Measurements from ENCODE around the gene CEP135.
"Not testable (repeated sequence)": the region's sequence is repeated elsewhere in the genome, so short reads cannot be mapped to it uniquely, and the experiment has no call there.

CEP135 gene

GRCh38 chr4:56026596-56026995 lies 77.9 kb downstream of the CEP135 start:
- DNase-seq: no peak

- DNase-seq: no peak
Observed at GRCh38 chr4:56028165-56028564, 79.4 kb downstream of the CEP135 start.

GRCh38 chr4:56038487-56039162 lies 89.9 kb downstream of the CEP135 start:
- DNase-seq: no peak

- DNase-seq: no peak
Observed at GRCh38 chr4:56040842-56041241, 92.1 kb downstream of the CEP135 start.

- no peak for DNase-seq
Observed at GRCh38 chr4:56042225-56042624, 93.5 kb downstream of the CEP135 start.

GRCh38 chr4:56048383-56048701 lies 99.6 kb downstream of the CEP135 start:
- peak; percentile 17 to 20 for DNase-seq

GRCh38 chr4:56048702-56049431 lies 100.1 kb downstream of the CEP135 start:
- DNase-seq: peak; percentile 45 to 60

GRCh38 chr4:56050625-56051024 lies 101.9 kb downstream of the CEP135 start:
- DNase-seq: no peak

GRCh38 chr4:56051029-56051709 lies 102.4 kb downstream of the CEP135 start:
- no peak for DNase-seq

- DNase-seq: no peak
Observed at GRCh38 chr4:56051710-56052075, 102.9 kb downstream of the CEP135 start.

GRCh38 chr4:56052481-56052880 lies 103.7 kb downstream of the CEP135 start:
- no peak for DNase-seq

GRCh38 chr4:56052966-56053365 lies 104.2 kb downstream of the CEP135 start:
- no peak for DNase-seq

GRCh38 chr4:56055027-56055977 lies 106.6 kb downstream of the CEP135 start:
- DNase-seq: no peak

- DNase-seq: no peak
Observed at GRCh38 chr4:56055991-56056390, 107.2 kb downstream of the CEP135 start.

- DNase-seq: no peak
Observed at GRCh38 chr4:56058555-56058954, 109.8 kb downstream of the CEP135 start.

GRCh38 chr4:56060036-56060435 lies 111.3 kb downstream of the CEP135 start:
- DNase-seq: no peak

GRCh38 chr4:56062106-56062505 lies 113.4 kb downstream of the CEP135 start:
- DNase-seq: no peak

- peak in 1 of 2 donors; percentile 9 for DNase-seq
Observed at GRCh38 chr4:56062526-56063145, 113.9 kb downstream of the CEP135 start.

GRCh38 chr4:56066493-56066892 lies 117.7 kb downstream of the CEP135 start:
- DNase-seq: no peak

GRCh38 chr4:56067826-56068225 lies 119.1 kb downstream of the CEP135 start:
- DNase-seq: no peak

- not testable (repeated sequence) for DNase-seq
Observed at GRCh38 chr4:56072730-56073129, 124.0 kb downstream of the CEP135 start.

GRCh38 chr4:56077676-56078075 lies 128.9 kb downstream of the CEP135 start:
- no peak for DNase-seq
